SU-DHL-6 (cell line): ENCODE measurements around the gene CSAG3.

ENCODE experiments used
- EZH2phosphoT487 ChIP-seq: fragments of 200-600 bp; sonication (generic), shearing (Covaris generic); conservative IDR thresholded peaks from 2 replicates; pipeline ENCODE4 v1.6.1; 2018; ENCODE audit warnings: mild to moderate bottlenecking, antibody characterized with exemption, low read length, moderate library complexity, mixed read lengths
- TF ChIP-seq, protein P1 (sequence below): fragments of 200-600 bp; sonication (generic); IDR thresholded peaks from one replicate; pipeline ENCODE4 v1.5.1; 2017; ENCODE audit warnings: antibody characterized with exemption, mild to moderate bottlenecking, low read length, moderate library complexity; ENCODE audit not compliant: insufficient read depth, poor library complexity, severe bottlenecking

DNA sequence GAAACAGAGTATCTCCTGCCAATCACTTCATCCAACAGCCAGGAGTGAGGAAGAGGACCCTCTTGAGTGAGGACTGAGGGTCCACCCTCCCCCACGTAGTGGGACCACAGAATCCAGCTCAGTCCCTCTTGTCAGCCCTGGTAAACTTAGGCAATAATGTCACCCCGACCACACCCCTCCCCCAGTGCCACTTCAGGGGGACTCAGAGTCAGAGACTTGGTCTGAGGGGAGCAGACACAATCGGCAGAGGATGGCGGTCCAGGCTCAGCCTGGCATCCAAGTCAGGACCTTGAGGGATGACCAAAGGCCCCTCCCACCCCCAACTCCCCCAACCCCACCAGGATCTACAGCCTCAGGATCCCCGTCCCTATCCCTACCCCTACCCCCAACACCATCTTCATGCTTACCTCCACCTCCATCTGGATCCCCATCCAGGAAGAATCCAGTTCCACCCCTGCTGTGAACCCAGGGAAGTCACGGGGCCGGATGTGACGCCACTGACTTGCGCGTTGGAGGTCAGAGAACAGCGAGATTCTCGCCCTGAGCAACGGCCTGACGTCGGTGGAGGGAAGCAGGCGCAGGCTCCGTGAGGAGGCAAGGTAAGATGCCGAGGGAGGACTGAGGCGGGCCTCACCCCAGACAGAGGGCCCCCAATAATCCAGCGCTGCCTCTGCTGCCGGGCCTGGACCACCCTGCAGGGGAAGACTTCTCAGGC, 25.6 kb upstream of the CSAG3 start, which contains the start of the genes CSAG1 and MAGEA12:
- TF ChIP-seq, protein P1, sequence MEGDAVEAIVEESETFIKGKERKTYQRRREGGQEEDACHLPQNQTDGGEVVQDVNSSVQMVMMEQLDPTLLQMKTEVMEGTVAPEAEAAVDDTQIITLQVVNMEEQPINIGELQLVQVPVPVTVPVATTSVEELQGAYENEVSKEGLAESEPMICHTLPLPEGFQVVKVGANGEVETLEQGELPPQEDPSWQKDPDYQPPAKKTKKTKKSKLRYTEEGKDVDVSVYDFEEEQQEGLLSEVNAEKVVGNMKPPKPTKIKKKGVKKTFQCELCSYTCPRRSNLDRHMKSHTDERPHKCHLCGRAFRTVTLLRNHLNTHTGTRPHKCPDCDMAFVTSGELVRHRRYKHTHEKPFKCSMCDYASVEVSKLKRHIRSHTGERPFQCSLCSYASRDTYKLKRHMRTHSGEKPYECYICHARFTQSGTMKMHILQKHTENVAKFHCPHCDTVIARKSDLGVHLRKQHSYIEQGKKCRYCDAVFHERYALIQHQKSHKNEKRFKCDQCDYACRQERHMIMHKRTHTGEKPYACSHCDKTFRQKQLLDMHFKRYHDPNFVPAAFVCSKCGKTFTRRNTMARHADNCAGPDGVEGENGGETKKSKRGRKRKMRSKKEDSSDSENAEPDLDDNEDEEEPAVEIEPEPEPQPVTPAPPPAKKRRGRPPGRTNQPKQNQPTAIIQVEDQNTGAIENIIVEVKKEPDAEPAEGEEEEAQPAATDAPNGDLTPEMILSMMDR: no peak
- no peak for TF ChIP-seq EZH2phosphoT487
